Fibroblast of skin of abdomen (primary cell): Measurements from ENCODE around the gene GAS6.
"Not testable (repeated sequence)": the region's sequence is repeated elsewhere in the genome, so short reads cannot be mapped to it uniquely, and the experiment has no call there.

Experiments used
- DNase-seq: peaks from one replicate; pipeline ENCODE4 v3.0.0-alpha.2; 2013

GAS6 gene

DNA sequence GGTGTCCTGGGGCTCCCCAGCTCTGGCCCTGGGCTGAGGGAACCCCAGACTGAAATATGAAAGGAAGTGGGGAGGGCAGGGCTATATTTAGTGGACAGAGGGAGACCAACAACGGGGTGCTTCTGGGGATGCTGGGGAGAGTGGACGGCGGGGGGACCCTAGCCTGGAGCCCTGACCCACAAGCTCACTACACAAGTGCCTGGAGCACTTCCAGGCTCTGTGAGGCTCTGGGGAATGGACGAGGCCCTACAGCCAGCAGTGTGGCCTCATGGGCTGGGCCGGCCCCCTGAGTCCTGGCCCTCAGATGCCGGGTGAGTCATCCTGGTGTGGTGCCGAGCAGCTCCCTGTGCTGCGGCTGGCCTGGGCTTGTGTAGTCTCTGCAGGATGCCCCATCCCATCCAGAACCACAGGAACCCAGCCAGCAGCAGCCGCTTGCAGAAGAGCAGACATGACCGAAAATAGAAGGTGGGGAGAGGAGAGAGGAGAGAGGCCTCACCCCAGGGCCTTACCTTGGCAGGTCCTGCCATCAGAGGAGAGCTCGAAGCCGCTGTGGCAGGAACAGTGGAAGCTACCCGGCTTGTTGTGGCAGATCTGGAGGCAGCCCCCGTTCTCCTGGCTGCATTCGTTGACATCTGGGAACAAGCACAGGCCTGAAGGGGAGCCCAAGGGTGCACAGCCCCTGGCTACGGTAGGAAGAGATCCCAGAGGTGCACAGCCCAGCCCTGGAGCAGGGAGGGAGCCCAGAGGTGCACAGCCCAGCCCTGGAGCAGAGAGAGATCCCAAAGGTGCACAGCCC lies 26.1 kb downstream of the GAS6 start:
- DNase-seq = peak; percentile 98

DNA sequence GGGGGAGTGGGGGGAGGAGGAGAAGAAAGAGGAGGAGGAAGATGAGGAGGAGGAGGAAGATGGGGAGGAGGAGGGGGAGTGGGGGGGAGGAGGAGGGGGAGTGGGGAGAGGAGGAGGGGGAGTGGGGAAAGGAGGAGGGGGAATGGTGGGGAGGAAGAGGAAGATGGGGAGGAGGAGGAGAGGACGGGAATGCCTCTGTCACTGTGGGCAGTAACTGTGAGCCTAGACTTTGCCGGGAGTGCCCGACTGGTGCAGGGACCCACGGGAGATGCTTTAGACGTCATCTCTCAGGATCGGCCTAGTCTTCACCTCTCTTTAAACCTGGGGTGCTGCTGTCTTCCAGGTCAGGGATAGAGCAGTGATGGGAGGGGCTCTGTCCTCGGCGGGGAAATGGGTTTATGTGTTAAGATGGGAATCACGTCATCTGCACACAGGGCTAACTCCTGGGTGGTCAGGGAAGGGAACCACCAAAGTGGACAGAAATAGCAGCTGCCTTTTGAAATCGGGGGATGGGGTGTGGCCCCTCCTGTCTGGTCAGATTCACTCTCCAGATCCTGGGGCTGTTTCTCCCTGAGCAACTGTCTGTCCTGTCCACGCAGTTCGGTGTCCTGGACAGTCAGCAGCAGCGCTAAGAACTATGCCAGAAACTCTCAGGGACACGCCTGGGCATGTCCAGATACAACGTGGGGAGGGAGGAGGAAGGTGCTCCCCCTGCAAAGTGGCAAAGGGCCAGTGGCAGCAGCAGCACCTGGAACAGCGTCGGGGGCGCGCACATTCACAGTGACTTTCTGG lies 26.9 kb downstream of the GAS6 start:
- peak; percentile 93 for DNase-seq

DNA sequence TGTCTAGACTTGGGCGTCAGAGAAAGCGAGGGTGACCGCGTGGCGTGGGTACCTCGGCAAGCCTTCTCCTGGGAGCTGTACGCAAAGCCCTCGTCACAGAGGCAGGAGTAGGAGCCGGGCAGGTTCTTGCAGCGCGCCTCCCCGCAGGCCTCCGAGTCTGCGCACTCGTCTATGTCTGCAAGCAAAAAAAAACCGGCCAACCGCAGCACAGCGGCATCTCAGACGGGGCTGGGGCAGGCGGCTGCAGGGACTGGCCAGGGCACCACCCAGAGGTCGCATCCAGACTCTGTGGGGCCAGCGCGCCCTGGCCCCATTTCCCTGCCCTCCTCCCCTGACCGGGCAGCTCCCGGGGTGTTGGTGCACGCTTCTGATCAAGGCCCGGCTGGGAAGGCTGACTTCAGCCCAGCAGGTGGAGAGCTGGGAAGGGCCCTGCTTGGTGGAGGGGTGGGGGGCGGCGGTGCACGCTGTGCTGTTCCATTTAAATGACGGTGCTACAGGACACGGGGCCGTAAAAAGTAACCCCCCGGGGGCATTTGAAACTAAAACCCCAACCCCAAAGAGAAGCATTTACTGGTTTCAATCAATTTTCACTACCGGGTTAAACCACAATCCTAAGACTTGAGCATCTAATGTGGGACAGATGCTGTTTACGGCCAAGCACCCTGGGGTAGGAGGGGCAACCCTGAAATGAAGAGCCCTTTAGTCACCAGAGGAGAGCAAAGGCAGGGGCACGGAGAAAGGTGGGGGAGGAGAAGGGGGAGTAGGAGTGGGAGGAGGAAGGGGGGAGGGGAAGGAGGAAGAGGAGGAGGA lies 28.2 kb downstream of the GAS6 start:
- DNase-seq = peak; percentile 92

DNA sequence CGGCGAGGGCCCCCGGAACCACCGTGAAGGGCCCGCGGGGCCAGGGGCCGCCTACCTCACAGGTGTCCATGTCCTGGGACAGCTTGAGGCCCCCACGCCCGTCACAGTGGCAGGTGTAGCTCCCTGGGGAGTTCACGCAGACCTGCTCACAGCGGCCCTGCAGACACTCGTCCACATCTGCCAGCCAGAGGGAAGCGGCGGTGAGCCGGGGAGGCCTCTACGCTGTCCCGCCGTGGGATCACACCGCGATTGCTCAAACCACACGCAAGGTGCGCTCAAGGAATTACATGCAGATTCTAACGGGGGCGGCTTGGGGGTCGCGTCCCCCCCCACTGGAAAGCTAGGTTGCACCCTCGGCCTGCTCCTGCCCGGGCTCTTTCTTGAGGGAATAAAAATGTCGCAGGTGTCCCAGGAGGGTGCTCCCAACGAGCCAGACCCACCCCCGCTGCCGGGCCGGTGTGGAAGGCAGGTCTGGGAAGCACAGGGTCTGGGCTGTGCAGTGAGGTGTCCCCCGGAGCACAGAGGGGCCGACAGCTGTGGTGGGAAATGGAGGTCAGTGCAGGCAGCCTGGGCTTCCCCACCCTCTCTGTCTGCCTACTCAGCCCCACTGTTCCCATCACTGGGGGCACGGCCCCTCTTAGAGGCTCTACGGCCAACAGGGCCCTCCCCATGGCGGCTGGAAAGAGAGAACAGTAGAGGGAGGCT lies 29.2 kb downstream of the GAS6 start:
- no peak for DNase-seq

DNA sequence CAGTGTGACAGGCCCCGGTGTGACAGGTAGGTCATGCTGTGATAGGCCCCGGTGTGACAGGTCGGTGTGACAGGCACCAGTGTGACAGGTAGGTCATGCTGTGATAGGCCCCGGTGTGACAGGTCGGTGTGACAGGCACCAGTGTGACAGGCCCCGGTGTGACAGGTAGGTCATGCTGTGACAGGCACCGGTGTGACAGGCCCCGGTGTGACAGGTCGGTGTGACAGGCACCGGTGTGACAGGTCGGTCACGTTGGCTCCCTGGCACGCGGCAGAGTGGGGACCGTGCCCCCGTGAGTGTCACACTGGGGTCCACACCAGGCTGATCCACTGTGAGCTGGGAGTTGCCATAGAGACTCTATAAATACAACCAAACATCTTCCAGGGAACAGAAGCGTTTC lies 29.9 kb downstream of the GAS6 start:
- not testable (repeated sequence) for DNase-seq

DNA sequence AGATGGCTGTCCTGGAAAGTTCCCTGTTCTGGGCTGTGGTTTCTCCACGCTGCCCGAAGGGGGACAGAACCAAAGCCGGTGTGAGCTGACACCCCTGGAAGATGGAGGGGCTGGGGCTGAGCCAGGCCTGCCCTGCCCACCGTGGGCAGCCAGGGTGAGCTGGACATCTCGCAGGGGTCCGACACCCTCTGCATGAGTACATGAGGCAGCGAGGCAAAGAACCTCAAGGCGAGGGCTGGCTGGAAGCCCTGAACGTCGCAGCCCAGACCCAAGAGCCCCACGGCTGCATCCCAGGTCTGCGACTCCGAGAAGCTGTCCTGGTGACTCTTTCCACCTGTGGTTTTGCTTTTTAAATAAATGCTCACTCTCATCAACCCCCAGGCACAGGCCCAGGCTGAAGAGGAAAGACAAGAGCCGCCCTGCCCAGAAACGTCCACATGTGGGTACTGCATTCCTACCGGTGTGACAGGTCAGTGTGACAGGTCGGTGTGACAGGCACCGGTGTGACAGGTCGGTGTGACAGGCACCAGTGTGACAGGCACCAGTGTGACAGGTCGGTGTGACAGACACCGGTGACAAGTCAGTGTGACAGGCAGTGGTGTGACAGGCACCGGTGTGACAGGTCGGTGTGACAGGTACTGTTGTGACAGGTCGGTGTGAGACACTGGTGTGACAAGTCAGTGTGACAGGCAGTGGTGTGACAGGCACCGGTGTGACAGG lies 30.6 kb downstream of the GAS6 start:
- DNase-seq = no peak

DNA sequence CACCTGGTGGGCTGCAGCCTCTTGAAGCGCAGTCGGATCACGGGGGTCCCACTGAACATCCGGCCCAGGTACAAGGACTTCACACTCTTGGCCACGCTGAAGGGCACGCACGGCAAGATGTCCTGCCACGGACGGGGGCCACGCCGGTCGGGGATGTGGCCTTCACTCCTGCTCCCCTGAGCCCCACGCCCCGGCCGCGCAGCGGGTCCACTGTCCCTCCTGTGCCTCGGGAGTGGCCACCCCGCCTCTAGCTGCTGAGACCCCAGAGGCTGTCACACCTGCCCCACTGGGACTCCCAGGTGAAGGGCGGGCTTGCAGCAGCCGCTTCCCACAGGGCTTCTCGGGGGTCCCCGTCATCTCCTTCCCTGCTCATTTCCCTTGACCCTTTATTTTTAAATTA lies 31.2 kb downstream of the GAS6 start:
- no peak for DNase-seq

DNA sequence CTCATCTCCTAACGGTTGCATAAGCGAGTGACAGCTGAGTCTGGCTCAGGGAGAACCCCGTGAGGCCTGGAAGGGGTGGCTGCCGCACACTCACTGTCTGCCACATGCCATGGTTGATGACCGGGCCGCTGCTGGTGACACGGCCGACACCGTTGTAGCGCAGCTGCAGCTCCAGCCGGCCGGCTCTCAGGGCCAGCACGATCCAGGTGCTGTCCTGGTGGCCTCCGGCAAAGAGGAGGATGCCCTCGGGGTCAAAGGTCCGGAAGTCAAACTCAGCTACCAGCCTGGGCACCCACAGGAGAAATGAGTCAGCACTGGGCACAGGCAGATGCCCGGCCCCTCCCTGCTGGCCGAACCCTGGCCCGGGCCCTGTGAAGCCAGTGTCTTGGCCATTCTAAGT lies 31.7 kb downstream of the GAS6 start:
- no peak for DNase-seq

DNA sequence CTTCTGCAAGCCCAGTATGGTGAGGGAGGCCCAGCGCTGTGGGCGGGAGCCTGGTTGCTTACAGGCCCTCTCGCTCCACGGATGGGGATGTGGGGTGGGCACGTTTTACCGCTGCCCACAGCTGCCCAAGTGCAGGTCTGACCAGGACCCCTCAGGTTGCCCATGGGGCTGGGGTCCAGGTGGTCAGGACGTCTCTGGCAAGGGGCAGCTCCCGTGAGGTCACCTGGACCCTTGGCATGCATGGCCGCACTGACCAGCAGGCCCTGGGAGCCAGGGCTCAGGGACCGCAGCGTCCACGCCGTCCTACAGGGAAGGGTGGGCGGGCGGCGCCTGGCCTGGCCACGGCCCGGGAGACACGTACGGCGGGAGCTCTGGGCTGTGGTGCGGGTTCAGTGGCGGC lies 32.8 kb downstream of the GAS6 start:
- no peak for DNase-seq

DNA sequence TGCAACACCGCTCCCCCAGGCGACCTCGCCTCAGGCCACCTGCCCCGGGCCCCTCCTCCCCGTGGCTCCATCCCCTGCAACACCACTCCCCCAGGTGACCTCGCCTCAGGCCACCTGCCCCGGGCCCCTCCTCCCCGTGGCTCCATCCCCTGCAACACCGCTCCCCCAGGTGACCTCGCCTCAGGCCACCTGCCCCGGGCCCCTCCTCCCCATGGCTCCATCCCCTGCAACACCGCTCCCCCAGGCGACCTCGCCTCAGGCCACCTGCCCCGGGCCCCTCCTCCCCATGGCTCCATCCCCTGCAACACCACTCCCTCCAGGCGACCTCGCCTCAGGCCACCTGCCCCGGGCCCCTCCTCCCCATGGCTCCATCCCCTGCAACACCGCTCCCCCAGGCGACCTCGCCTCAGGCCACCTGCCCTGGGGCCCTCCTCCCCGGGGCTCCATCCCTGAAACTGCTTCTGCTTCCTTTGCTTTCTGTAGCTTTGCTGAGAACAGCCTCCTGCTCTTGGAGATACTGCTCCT lies 33.4 kb downstream of the GAS6 start:
- not testable (repeated sequence) for DNase-seq

DNA sequence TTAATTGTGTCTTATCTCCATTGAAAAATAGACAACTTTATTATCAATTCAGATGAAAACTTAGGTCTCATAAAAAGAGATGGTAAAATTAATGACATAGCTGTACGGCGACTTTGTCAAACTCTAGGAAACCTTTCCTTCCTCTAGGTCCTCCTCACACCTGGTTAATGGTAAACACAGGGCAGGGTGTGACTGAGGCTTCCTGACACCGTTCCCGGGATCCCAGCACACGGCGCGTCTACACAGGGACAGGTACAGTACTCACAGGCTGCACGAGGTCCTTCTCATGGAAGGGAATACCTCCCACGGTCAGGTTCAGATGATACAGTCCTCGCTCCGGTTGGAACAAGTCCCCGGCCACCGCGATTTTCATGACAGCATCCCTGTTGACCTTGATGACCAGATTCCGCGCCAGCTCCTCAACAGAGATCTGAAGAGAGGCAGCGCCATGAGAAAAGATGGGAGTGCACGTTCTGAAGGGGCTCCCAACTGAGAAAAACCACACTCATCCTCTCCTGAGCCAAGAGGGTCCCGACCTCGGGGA lies 35.5 kb downstream of the GAS6 start:
- DNase-seq = no peak

DNA sequence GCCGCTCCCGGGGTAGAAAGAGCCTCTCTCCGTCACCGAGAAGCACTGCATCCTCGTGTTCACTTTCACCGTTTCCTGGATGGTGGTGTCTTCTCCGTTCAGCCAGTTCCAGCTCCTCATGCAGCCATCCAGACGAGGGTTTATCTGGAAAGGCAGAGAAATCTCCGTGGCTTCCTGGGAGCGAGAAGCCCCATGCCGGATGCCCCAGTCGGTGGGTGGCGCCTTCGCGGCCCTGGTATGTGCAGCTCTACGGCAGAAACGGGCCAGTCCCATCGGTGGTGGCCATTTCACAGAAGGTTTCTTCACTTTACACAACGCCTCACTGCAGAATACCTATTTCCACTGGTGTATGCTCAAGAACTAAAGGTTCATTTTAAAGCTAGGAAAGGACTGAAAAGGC lies 36.9 kb downstream of the GAS6 start:
- no peak for DNase-seq

DNA sequence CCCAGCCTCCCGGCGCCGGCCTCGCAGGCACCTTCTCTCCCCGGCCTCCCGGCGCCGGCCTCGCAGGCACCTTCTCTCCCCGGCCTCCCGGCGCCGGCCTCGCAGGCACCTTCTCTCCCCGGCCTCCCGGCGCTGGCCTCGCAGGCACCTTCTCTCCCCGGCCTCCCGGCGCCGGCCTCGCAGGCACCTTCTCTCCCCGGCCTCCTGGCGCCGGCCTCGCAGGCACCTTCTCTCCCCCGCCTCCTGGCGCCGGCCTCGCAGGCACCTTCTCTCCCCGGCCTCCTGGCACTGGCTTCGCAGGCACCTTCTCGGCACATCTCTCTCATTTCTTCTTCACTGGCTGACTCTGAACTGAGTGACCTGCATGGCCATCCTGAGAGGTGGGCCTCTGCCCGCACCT lies 37.4 kb downstream of the GAS6 start:
- not testable (repeated sequence) for DNase-seq

DNA sequence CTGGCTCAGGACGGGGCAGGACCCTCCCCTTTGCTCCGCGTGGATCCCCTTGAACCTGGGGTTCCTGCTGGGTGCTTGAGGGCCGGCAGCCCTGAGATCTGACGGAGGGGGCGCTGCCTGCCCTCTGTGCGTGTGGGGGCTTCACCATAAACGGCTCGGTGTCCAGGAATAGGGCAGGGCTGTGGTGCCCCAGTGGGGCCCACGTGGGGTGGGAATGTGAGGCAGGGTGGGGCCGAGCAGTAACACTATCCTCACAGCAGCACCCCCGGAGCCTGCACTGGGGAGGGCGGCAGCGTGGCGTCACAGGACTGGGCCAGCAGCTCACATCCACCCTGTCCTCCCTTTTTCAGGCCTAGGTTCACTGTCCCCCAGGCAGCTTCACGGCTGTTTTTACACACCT lies 38.0 kb downstream of the GAS6 start:
- DNase-seq = no peak

DNA sequence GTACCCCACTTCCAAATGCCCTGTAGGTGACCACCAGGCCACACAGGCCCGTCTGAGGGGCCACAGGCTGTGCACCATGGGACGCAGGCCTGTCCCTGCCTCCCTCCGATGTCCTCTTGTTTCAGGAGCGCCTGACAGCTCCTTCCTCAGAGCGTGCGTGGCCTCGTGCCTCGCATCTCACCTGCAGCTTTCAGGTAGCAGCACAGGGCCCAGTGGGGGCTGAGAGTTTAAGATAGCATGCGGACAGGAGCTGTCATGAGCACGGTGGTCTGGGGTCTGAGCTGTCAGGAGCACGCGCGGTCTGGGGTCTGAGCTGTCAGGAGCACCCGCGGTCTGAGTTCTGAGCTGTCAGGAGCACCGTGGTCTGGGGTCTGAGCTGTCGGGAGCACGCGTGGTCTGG lies 40.1 kb downstream of the GAS6 start:
- DNase-seq = no peak

DNA sequence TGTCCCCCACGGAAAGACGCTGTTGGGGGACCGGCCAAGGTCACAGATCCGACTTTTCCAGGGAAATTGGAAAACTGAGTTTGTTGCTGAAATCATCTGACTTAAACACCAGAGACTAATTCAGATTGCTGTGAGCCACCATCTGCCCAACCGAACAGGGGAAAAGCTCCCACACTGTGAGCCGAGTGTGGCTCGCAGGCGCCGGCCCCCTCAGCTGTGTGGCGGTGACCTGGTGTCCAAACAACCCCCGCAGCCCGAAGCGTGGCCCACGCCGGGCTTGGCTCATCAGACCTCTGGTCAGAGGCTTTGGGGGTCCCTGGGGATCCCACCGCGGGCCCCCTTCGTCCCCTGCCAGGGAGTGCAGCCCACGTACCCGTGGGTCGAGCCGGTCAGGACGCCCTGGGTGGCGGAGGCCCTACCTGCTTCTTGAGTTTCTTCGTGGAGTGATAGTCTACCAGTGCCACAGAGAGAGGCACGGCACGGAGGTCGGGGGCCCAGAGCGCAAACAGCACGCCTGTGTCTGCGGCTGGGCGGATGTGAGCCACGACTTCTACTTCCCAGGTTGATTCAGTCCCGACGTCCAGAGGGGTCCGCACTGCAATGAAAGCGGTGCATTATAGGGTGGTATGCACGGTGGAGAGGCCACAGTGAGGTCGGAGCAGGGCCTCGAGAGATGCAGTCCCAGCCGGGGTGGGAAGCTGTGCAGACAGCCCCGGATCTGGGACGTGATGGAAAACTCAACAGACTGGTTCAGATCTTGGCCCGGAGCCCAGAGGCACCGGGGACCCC lies 40.7 kb downstream of the GAS6 start:
- DNase-seq = no peak

DNA sequence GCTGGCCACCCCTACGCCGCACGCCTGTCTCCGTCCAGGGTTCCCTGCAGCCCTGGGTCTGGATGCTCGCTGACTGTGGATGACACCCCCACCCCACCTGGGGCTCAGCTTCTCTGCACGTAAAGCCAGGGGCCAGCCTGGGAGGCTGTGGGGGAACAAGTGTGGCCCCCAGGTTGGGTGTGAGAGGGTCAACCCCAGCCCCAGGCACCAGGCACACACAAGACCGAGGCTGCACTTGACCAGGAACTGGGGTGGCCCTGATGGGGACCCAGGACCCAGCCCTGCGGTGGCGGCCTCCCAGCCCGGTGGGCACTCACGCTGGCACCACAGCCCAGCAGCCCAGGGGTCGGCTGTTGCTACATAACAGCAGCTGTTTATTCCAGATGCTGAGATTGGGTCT lies 41.6 kb downstream of the GAS6 start:
- no peak for DNase-seq

DNA sequence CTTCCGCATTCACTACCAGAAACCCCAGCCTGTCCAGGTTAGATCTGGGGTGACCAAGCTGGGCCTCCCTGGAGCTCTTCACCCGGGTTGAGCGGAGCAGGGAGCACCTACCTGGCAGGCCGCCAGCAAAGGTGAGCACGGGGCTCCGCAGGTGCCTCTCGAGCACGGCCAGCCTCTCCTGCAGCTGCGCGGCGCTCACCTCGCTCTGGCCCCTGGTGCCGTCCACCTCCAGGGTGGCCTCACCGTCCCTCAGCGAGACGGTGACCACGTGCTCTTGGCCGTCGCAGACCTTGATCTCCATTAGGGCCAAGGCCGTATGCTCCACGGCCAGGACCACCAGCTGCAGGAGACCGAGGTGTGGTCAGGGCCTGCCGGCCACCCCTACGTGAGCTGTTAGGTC lies 42.0 kb downstream of the GAS6 start:
- no peak for DNase-seq

DNA sequence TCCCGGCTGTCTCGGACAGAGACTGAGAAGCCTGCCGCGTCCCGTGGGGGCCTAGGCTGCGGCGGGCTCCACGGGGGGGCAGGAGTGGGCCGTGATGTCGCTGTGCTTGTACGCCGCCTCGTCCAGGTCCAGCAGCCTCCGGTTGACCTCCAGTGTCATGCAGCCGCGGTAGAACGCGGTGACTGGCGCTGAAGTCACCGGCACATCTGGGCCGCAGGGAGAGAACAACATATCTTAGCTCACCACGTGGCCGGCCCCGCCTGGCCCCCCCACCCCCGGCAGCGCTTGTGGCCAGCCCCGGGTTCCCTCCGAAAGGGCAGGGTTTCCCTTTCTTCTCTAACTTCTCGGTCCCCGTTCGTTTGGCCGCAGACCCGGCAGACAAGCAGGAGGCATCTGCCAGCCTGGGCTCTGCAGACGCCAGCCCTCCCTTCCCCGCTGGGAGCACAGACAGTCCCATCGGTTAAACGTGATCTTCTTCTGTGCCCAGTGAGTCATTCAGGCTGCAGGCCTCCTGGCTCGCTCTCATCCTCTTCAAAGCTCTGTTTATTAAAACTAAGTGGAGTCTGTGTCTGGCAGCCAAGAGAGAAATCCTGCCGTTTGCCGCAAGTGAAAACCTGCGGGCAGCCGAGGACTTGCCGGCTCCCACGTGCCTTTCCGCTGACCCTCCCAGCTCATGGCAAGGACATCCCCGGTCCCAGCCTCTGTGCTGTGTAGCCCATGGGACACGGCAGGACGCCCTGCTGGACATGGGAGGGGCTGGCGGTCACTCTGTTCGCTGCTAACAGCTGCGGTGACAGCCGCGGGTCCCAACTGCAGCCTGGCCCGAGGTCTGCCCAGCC lies 42.8 kb downstream of the GAS6 start:
- peak; percentile 98 for DNase-seq
